LNCaP clone FGC (cell line): ENCODE measurements around the gene USP37.

Source experiments
- DNase-seq: peaks from one replicate; pipeline ENCODE4 v3.0.0-alpha.2; 2011; ENCODE audit warnings: low read depth
- H3K4me3 ChIP-seq: 2 replicates; pipeline ENCODE4 v1.5.1; 2011; ENCODE audit warnings: mild to moderate bottlenecking, low read depth, low read length, control low read depth
- CTCF ChIP-seq: IDR thresholded peaks from 2 replicates; pipeline ENCODE4 v1.5.1; 2012; ENCODE audit warnings: mild to moderate bottlenecking; ENCODE audit not compliant: control insufficient read depth, insufficient read depth; ENCODE audit errors: extremely low read depth

The USP37 gene

GRCh38 chr2:218470448-218470847 lies 97.7 kb downstream of the USP37 start:
- DNase-seq, result no peak
- no peak overlapping the region for H3K4me3 ChIP-seq
- no peak for TF ChIP-seq CTCF

GRCh38 chr2:218465987-218466633 lies 102.0 kb downstream of the USP37 start:
- no peak overlapping the region for H3K4me3 ChIP-seq
- peak; percentile 25 for TF ChIP-seq CTCF
- DNase-seq, result no peak

GRCh38 chr2:218458598-218458997 lies 109.6 kb downstream of the USP37 start:
- no peak overlapping the region for H3K4me3 ChIP-seq

GRCh38 chr2:218456849-218457248 lies 111.3 kb downstream of the USP37 start:
- DNase-seq, result no peak
- TF ChIP-seq CTCF, result no peak
- no peak overlapping the region for H3K4me3 ChIP-seq

More at GRCh38 chr2:218458598-218458997, 109.6 kb downstream of the USP37 start:
- no peak for DNase-seq
- TF ChIP-seq CTCF, result no peak

GRCh38 chr2:218452079-218452478 lies 116.1 kb downstream of the USP37 start:
- DNase-seq, result no peak
- TF ChIP-seq CTCF, result no peak
- H3K4me3 ChIP-seq, result no peak overlapping the region

GRCh38 chr2:218448934-218449333 lies 119.2 kb downstream of the USP37 start:
- H3K4me3 ChIP-seq, result no peak overlapping the region
- peak; percentile 50 for DNase-seq
- no peak for TF ChIP-seq CTCF

GRCh38 chr2:218447072-218447471 lies 121.1 kb downstream of the USP37 start:
- no peak for TF ChIP-seq CTCF
- no peak for DNase-seq
- H3K4me3 ChIP-seq, result no peak overlapping the region
